Endothelial cell of umbilical vein (primary cell): ENCODE data around the gene CCDC54.

Experiments used
- CTCF ChIP-seq, 2 donors: IDR thresholded peaks; 1 replicate in 1 of 2; 2 replicates in 1 of 2; pipeline ENCODE4 v1.5.1; 2011; ENCODE audit warnings: low read length in 2 of 2, mild to moderate bottlenecking in 2 of 2, moderate library complexity in 2 of 2, control low read depth in 1 of 2, inconsistent platforms in 1 of 2, low read depth in 1 of 2; ENCODE audit not compliant: insufficient read depth in 1 of 2; ENCODE audit errors: extremely low read depth in 1 of 2
- EZH2 ChIP-seq: IDR thresholded peaks from 2 replicates; pipeline ENCODE4 v1.6.1; 2012; ENCODE audit warnings: borderline replicate concordance, low read depth, mild to moderate bottlenecking, moderate library complexity, low read length, inconsistent platforms; ENCODE audit not compliant: severe bottlenecking
- FOS ChIP-seq: IDR thresholded peaks from 2 replicates; pipeline ENCODE4 v1.6.1; 2011; ENCODE audit warnings: mild to moderate bottlenecking, low read length, moderate library complexity, borderline replicate concordance; ENCODE audit not compliant: insufficient read depth
- JUN ChIP-seq: IDR thresholded peaks from 2 replicates; pipeline ENCODE4 v1.6.1; 2011; ENCODE audit warnings: borderline replicate concordance, low read depth; ENCODE audit not compliant: insufficient read length, insufficient read depth
- MAX ChIP-seq: IDR thresholded peaks from 2 replicates; pipeline ENCODE4 v1.6.1; 2011; ENCODE audit not compliant: insufficient read depth, insufficient read length
- MYC ChIP-seq: IDR thresholded peaks from one replicate; pipeline ENCODE4 v1.6.1; 2011; ENCODE audit warnings: mild to moderate bottlenecking, low read depth, low read length
- POLR2A ChIP-seq: IDR thresholded peaks from 2 replicates; pipeline ENCODE4 v1.6.1; 2012; ENCODE audit warnings: low read depth, mild to moderate bottlenecking, control low read depth, low read length
- POLR2AphosphoS5 ChIP-seq: IDR thresholded peaks from 2 replicates; pipeline ENCODE4 v1.6.1; 2012; ENCODE audit warnings: low read depth, mild to moderate bottlenecking, control low read depth, low read length, moderate library complexity; ENCODE audit not compliant: insufficient read depth

- TF ChIP-seq EZH2 (no peak), MYC (no peak), CTCF (IDR thresholded peaks at IDR 0.05; ENCODE audit: extremely low read depth in 1 of 2, insufficient read depth in 1 of 2, low read depth in 1 of 2, low read length in 2 of 2) (no peak), MAX (no peak), POLR2A (no peak), POLR2AphosphoS5 (no peak), FOS (no peak), JUN (no peak)
Measured at GRCh38 chr3:107345822-107346405, 31.3 kb upstream of the CCDC54 start.
